ENCODE measurements around the gene SIGLEC1. TPM values are rescaled to one million over a fixed set of nuclear protein-coding genes. Genes with fewer than 3 reads are reported as not detected.

Gene SIGLEC1
- not detected for total RNA-seq

DNA sequence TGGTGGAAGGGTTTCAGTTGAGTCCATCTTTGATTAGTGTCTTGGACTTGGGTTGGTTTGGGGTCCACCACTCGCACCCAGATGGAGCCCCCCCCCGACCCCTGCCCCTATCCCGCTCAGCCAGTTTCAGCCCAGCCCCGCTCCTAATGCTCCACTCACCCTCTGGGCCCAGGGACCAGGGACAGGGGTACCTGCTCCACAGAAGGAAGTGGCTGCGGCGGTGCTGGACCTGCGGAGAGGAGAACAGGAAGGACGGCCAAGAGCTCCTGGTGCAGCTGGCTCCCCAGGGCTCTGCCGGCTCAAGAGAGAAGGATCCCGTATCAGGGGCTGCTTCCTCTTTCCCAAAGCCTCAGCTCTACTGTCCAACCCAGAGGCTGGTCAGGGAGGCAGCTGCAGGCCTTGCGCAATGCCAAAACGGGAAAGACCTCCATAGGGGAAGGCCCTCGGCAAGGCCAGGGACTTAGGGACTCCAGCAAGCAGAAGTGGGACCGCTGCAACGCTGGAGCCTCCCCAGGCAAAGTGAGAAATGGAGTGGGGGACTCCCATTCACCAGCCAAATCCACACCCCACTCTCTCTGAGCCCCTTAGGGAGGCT, at the start of gene SIGLEC1:
SIGLEC1 (minus strand) TSS at position 322 of the 595 bp plus-strand sequence. CDS start 5,472 bp downstream, outside the sequence.

DNA sequence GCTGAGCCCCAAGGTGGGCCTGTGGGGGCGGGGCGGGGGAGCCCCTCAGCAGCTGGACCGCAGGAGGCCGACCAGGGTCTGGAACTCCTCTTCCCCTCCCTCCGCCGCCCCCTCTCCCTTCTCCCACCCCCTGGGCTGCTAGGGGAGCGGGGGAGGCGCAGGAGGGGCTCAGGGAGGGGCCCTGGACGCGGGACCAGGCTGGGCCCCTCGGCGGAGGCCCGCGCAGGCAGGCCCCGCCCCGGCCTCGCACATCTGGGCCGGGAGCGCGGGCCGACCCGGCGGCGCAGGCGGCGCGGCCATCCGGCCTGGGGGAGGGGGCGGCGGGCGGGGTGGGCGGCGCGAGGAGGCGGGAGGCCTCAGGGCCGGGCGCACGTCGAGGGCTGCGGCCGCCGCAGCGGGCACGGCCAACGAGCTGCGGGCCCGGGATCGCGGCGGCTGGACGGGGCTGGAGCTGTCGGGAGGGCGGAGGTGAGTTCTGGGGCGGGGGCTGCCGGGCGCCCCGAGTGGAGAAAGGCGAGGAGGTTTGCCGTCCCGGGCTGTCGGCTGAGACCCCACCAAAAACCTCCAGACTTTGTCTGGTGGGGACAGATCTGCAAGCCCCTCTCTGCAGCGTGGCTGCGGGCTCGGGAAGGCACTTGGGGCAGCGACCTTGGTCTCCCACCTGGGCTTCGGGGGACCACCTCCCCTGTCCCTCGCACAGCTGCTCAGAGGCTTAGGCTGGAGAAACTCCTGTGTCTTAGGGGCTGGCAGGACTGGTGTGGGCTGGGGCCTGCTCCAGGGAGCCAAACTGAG, 20.1 kb upstream of the SIGLEC1 start, which contains the start of gene HSPA12B:
HSPA12B (plus strand) TSS at position 359 of the 792 bp plus-strand sequence. CDS start 5,990 bp downstream, outside the sequence.

GRCh38 chr20:3681931-3682781, 30.2 kb downstream of the SIGLEC1 start, which contains the start of gene ADAM33:
TSS of gene ADAM33 (minus strand) at chr20:3682010. CDS start at chr20:3682004, 6 bp downstream.

DNA sequence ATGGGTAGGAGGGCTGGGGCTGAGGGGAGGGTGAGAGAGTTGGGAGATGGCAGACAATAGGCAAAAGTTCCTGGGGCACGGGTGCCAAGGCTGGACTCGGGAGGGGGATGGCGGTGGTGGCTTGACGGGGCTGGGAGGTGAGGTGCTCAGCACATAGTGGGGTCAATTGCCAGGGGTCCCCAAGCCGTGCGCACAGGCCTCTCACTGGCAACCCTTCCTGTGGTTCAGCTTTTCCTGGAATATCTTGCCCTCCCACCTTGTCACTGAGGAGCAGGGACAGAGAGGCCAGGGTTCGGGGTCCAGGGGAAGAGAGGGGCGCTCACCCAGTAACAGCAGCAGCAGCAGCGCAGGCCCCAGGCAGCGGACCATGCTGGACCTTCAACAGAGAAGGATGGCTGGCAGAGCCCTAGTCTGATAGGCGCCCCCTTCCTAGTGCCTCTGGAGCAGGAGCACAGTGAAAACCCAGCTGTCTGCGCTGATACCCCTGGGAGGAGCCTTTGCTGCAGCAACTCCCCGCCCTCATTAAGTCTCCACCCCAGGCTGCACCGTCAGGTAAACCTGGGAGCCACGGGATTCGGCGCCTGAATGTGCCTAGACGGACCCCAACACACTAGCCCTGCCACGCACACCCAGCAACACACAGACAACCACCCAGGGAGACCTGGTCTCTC, 49.2 kb downstream of the SIGLEC1 start, which contains the start of gene GFRA4:
GFRA4 (minus strand) TSS at position 369 of the 671 bp plus-strand sequence; CDS start at position 369, 0 bp downstream.

Other genes with a start within 250 kb of the SIGLEC1 start
- 10 to 100 TPM; 10.3 to 11.0 TPM for gene ATRN, start 241.6 kb downstream of the SIGLEC1 start, total RNA-seq
- gene GFRA4, start 49.2 kb downstream of the SIGLEC1 start, total RNA-seq: not detected
- gene ADAM33, start 30.6 kb downstream of the SIGLEC1 start, total RNA-seq: not detected
- gene HSPA12B, start 20.1 kb upstream of the SIGLEC1 start, total RNA-seq: not detected
- gene ADISSP, start 55.2 kb upstream of the SIGLEC1 start, total RNA-seq: 10 to 100 TPM; 22.3 to 24.4 TPM
- gene SPEF1, start 68.8 kb upstream of the SIGLEC1 start, total RNA-seq: not detected
- 10 to 100 TPM; 60.9 to 62.3 TPM for gene CENPB, start 74.1 kb upstream of the SIGLEC1 start, total RNA-seq
- gene CDC25B, start 83.7 kb upstream of the SIGLEC1 start, total RNA-seq: 100 to 1,000 TPM; 332 to 345 TPM
- gene AP5S1, start 107.9 kb upstream of the SIGLEC1 start, total RNA-seq: 10 to 100 TPM; 13.0 to 13.5 TPM
- gene MAVS, start 134.2 kb upstream of the SIGLEC1 start, total RNA-seq: 10 to 100 TPM; 35.4 to 36.5 TPM
- gene PANK2, start 176.8 kb upstream of the SIGLEC1 start, total RNA-seq: 10 to 100 TPM; 55.5 to 56.1 TPM